ENCODE measurements around the gene BCAS1. TPM values are rescaled to one million over a fixed set of nuclear protein-coding genes. Genes with fewer than 3 reads are reported as not detected.

BCAS1 gene
- total RNA-seq, 2 donors from 2014 or later, result not detected

DNA sequence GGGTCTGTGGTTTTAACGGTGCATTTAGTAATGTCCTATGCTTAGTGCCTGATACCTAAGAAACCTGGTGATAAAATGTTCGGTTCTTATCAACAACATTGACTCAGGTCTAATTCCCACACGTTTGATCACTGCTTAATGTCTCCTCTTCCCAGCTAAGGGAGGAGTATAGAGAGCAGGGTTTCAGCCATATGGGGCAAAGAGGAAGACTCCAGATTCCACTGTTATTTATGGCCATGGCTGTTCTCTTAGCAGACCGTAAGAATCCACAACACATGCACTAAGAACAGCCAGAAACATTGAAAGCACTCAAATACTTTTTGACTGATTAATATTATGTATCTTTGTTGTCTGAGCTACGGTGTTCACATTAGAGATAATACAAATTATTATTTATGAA lies 112.1 kb downstream of the BCAS1 start:
- peaks cover 5% of the 10 kb centered on the region for H3K9me3 ChIP-seq (ENCODE audit: control insufficient read depth, low read length)
- no peak overlapping the region for H3K9ac ChIP-seq (ENCODE audit: extremely low read depth, low read length, poor library complexity, severe bottlenecking)
- no peaks in the 10 kb centered on the region for H3K36me3 ChIP-seq (ENCODE audit: control insufficient read depth, insufficient read depth, low read length)
- Mint-ChIP-seq H3K36me3 (ENCODE audit: low read depth) (peaks cover 2% of the 10 kb centered on the region), H3K4me1 (no peaks in the 10 kb centered on the region), H3K27me3 (ENCODE audit: insufficient read depth) (no peaks in the 10 kb centered on the region), H3K4me3 (no peak overlapping the region), H3K9me3 (peaks cover 3% of the 10 kb centered on the region), H3K27ac (no peak overlapping the region)
- no peak overlapping the region for H3K27ac ChIP-seq (ENCODE audit: low read depth, low read length)
- no peak for DNase-seq
- H3K27me3 ChIP-seq (ENCODE audit: control insufficient read depth, insufficient read depth, low read length, poor library complexity, severe bottlenecking), result no peaks in the 10 kb centered on the region
- no peak overlapping the region for H3K4me3 ChIP-seq (ENCODE audit: low read length)
- 88 to 100% methylated on average over 1 to 4 of the region's 5 CpGs for WGBS, 2 experiments (ENCODE audit: insufficient coverage in 1 of 2, insufficient read length in 1 of 2)
- H3K4me1 ChIP-seq (ENCODE audit: control insufficient read depth, insufficient read depth, low read length), result no peaks in the 10 kb centered on the region
- TF ChIP-seq, protein P1, sequence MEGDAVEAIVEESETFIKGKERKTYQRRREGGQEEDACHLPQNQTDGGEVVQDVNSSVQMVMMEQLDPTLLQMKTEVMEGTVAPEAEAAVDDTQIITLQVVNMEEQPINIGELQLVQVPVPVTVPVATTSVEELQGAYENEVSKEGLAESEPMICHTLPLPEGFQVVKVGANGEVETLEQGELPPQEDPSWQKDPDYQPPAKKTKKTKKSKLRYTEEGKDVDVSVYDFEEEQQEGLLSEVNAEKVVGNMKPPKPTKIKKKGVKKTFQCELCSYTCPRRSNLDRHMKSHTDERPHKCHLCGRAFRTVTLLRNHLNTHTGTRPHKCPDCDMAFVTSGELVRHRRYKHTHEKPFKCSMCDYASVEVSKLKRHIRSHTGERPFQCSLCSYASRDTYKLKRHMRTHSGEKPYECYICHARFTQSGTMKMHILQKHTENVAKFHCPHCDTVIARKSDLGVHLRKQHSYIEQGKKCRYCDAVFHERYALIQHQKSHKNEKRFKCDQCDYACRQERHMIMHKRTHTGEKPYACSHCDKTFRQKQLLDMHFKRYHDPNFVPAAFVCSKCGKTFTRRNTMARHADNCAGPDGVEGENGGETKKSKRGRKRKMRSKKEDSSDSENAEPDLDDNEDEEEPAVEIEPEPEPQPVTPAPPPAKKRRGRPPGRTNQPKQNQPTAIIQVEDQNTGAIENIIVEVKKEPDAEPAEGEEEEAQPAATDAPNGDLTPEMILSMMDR (conservative IDR thresholded peaks at IDR 0.05), result no peak

DNA sequence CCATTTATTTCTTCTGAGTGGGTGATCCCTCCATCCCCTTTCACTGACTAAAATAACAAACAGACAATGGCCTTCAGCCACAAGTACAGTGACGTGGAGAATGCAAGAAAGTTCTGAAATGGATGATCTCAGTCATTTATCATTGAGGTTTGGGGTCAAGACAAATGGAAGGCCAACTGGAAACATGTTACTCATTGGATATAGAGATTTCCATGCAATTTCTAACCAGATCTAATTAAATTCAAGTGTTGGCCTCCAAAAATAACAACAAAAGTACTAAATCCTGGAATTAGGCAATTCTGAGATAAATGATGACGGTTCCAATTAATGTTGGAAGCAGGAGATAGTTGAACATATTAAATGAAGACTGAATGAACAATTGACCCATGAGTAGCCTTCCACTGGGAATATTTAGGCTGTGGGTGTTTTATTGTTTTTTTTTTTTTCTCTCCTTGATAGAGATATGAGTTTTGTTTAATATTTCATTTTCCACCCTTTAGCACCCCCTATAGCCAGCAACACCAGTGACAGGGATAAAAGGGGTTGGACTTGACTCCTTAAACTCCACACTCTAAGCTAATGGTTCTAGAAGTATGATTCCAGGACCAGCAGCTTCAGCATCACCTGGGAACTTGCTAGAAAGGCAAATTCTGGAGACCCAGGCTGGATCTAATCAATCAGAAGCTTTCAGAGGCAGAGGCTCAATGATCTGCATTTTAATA lies 112.8 kb downstream of the BCAS1 start:
- TF ChIP-seq, protein P1 (conservative IDR thresholded peaks at IDR 0.05), result peak; percentile 35
- no peak for DNase-seq
- Histone ChIP-seq H3K36me3 (ENCODE audit: control insufficient read depth, insufficient read depth, low read length) (no peaks in the 10 kb centered on the region), H3K9ac (ENCODE audit: extremely low read depth, low read length, poor library complexity, severe bottlenecking) (no peak overlapping the region), H3K4me1 (ENCODE audit: control insufficient read depth, insufficient read depth, low read length) (no peaks in the 10 kb centered on the region), H3K27ac (ENCODE audit: low read depth, low read length) (no peak overlapping the region), H3K27me3 (ENCODE audit: control insufficient read depth, insufficient read depth, low read length, poor library complexity, severe bottlenecking) (no peaks in the 10 kb centered on the region), H3K9me3 (ENCODE audit: control insufficient read depth, low read length) (peaks cover 9% of the 10 kb centered on the region), H3K4me3 (ENCODE audit: low read length) (no peak overlapping the region)
- H3K36me3 Mint-ChIP-seq (ENCODE audit: low read depth), result peaks cover 2% of the 10 kb centered on the region
- no peaks in the 10 kb centered on the region for H3K27me3 Mint-ChIP-seq (ENCODE audit: insufficient read depth)
- 94 to 100% methylated on average over 1 to 2 of the region's 2 CpGs for WGBS, 2 experiments (ENCODE audit: insufficient coverage in 1 of 2, insufficient read length in 1 of 2)
- no peaks in the 10 kb centered on the region for H3K4me1 Mint-ChIP-seq
- H3K4me3 Mint-ChIP-seq, result no peak overlapping the region
- H3K9me3 Mint-ChIP-seq, result peaks cover 8% of the 10 kb centered on the region
- H3K27ac Mint-ChIP-seq, result no peak overlapping the region

- no peak overlapping the region for H3K9ac ChIP-seq (ENCODE audit: extremely low read depth, low read length, poor library complexity, severe bottlenecking)
- WGBS, 2 experiments (ENCODE audit: insufficient coverage in 1 of 2, insufficient read length in 1 of 2), result 86 to 95% methylated on average over 1 to 3 of the region's 4 CpGs
- Mint-ChIP-seq H3K4me3 (no peak overlapping the region), H3K27me3 (ENCODE audit: insufficient read depth) (no peaks in the 10 kb centered on the region), H3K27ac (no peak overlapping the region), H3K4me1 (no peaks in the 10 kb centered on the region), H3K36me3 (ENCODE audit: low read depth) (peaks cover 2% of the 10 kb centered on the region), H3K9me3 (peaks cover 10% of the 10 kb centered on the region)
- H3K27me3 ChIP-seq (ENCODE audit: control insufficient read depth, insufficient read depth, low read length, poor library complexity, severe bottlenecking), result no peaks in the 10 kb centered on the region
- TF ChIP-seq, protein P1 (conservative IDR thresholded peaks at IDR 0.05), result no peak
- no peak for DNase-seq
- H3K27ac ChIP-seq (ENCODE audit: low read depth, low read length), result no peak overlapping the region
- H3K36me3 ChIP-seq (ENCODE audit: control insufficient read depth, insufficient read depth, low read length), result no peaks in the 10 kb centered on the region
- H3K9me3 ChIP-seq (ENCODE audit: control insufficient read depth, low read length), result peaks cover 15% of the 10 kb centered on the region
- no peak overlapping the region for H3K4me3 ChIP-seq (ENCODE audit: low read length)
- no peaks in the 10 kb centered on the region for H3K4me1 ChIP-seq (ENCODE audit: control insufficient read depth, insufficient read depth, low read length)
Measured at GRCh38 chr20:53956013-53956715, 114.2 kb downstream of the BCAS1 start.
